Thyroid gland (tissue), 4 donors: Measurements from ENCODE around the gene CPD.
"Not testable (repeated sequence)": the region's sequence is repeated elsewhere in the genome, so short reads cannot be mapped to it uniquely, and the experiment has no call there.

Experiments
- POLR2A ChIP-seq, 2 donors: fragments of 450-650 bp; IDR thresholded peaks; one replicate each; pipeline ENCODE4 v1.6.1; 2017; ENCODE audit warnings: antibody characterized with exemption in 2 of 2, mild to moderate bottlenecking in 2 of 2, moderate library complexity in 1 of 2
- TF ChIP-seq, protein P1 (sequence below), 6 experiments: fragments of 200-600 bp in 3 of 6; fragments of 450-650 bp in 3 of 6; sonication (generic) in 3 of 6; IDR thresholded peaks; one replicate each; pipeline ENCODE4 v1.5.1; 2016 to 2019; ENCODE audit warnings: antibody characterized with exemption in 6 of 6, mild to moderate bottlenecking in 2 of 6, inconsistent platforms in 1 of 6, moderate library complexity in 1 of 6

DNA sequence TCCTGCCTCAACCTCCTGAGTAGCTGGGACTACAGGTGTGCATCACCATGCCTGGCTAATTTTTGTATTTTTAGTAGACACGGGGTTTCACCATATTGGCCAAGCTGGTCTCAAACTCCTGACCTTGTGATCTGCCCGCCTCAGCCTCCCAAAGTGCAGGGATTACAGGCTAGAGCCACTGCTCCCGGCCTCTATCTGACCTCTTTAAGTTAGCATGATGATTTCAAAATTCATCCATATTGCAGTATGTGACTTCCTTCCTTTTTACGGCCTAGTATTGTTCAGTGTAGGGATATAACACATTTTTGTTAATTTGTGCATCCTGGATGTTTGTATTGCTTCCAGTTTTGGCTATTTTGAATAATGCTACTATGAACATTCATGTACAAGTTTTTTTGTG, 27.5 kb upstream of the CPD start:
- TF ChIP-seq POLR2A (IDR thresholded peaks at IDR 0.05): not testable (repeated sequence)
- TF ChIP-seq, protein P1, sequence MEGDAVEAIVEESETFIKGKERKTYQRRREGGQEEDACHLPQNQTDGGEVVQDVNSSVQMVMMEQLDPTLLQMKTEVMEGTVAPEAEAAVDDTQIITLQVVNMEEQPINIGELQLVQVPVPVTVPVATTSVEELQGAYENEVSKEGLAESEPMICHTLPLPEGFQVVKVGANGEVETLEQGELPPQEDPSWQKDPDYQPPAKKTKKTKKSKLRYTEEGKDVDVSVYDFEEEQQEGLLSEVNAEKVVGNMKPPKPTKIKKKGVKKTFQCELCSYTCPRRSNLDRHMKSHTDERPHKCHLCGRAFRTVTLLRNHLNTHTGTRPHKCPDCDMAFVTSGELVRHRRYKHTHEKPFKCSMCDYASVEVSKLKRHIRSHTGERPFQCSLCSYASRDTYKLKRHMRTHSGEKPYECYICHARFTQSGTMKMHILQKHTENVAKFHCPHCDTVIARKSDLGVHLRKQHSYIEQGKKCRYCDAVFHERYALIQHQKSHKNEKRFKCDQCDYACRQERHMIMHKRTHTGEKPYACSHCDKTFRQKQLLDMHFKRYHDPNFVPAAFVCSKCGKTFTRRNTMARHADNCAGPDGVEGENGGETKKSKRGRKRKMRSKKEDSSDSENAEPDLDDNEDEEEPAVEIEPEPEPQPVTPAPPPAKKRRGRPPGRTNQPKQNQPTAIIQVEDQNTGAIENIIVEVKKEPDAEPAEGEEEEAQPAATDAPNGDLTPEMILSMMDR (IDR thresholded peaks at IDR 0.05): not testable (repeated sequence)
